SJSA1 (cell line): ENCODE data around the gene CDC25A. TPM values are rescaled to one million over a fixed set of nuclear protein-coding genes. Genes with fewer than 3 reads are reported as not detected.

Experiments used
- DNase-seq, 2 experiments: peaks; one replicate each; pipeline ENCODE4 v3.0.0-alpha.2; 2015 to 2020; ENCODE audit warnings: low spot score in 2 of 2, low read depth in 1 of 2
- H3K27ac ChIP-seq: fragments of 250-450 bp; sonication (Bioruptor Pico); 2 replicates; pipeline ENCODE4 v1.5.1; 2020; ENCODE audit warnings: mild to moderate bottlenecking, moderate library complexity
- H3K27me3 ChIP-seq: fragments of 250-450 bp; sonication (Bioruptor Pico); replicated peaks from 2 replicates; pipeline ENCODE4 v1.5.1; 2020; ENCODE audit warnings: mild to moderate bottlenecking, moderate library complexity
- H3K36me3 ChIP-seq: fragments of 250-450 bp; sonication (Bioruptor Pico); 2 replicates; pipeline ENCODE4 v1.5.1; 2020; ENCODE audit warnings: mild to moderate bottlenecking
- H3K4me1 ChIP-seq: fragments of 250-450 bp; sonication (Bioruptor Pico); replicated peaks from 2 replicates; pipeline ENCODE4 v1.6.1; 2021; ENCODE audit warnings: mild to moderate bottlenecking
- H3K4me3 ChIP-seq: fragments of 250-450 bp; sonication (Bioruptor Pico); 2 replicates; pipeline ENCODE4 v1.5.1; 2020; ENCODE audit warnings: mild to moderate bottlenecking
- H3K9me3 ChIP-seq: fragments of 250-450 bp; sonication (Bioruptor Pico); replicated peaks from 2 replicates; pipeline ENCODE4 v1.5.1; 2020; ENCODE audit warnings: mild to moderate bottlenecking
- total RNA-seq: library from RNA; depleted of rRNA; stranded (reverse); fragments of >200 nt; shearing (Covaris generic); gene quantifications from 2 replicates; pipeline ENCODE4 v1.2.3, GENCODE V29; 2014; rRNA removed

The CDC25A gene
- total RNA-seq, result 29.1 and 36.0 TPM in 2 replicates

DNA sequence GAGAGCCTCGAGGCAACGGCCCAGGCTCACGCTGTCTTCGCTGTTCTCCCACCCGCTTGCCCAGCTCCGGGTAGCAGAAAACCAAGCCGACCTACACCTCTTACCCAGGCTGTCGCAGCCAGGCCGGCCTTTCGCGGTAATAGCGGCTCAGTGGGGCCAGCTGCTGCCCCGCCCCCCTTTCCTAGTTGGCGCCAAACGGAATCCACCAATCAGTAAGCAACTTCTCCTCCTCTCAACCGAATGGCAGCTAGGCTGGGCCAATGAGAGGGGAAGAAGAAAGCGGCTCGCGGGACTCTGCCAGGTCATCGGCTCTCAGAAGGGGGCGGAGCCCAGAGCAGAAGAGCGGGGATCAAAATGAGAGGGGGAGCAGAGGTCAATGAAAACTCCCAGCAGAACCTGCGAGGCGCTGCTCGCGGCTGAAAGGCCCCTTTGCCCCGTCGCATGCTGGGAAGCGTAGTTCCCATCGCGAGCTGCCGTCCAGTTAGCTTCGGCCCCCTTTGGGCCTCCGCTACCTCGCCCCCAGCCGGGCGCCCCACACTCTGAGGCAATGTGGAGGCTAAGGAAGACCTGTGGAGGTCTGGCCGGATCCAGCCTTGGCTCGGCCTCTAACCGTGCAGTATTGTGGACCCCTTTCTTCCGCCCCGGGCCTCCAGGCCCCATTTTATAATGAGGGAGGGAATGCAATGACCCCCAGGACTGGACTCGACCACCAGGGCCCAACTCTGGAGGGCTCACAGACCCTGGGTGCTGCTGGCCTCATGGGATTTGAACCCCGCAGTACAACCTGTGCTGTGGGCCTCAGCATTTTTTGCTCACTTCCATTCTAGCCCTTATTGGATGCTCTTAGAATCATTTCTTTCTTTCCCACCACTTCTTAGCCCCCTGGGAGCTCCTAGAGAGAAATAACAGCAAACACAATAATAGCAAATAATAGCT, at the start of gene CDC25A:
Gene CDC25A, minus strand, starts transcription at position 152 of the 936 bp plus-strand sequence. CDS start 470 bp downstream, outside the sequence.
- H3K36me3 ChIP-seq, result peaks cover 46% of the 10 kb centered on the region
- peak within 1 kb of the TSS; percentile 86 for H3K4me3 ChIP-seq
- peak within 1 kb of the TSS; percentile 71 for H3K27ac ChIP-seq
- H3K27me3 ChIP-seq, result no peaks in the 10 kb centered on the region
- DNase-seq, result peak; percentile 98
- H3K4me1 ChIP-seq, result peaks cover 11% of the 10 kb centered on the region
- H3K9me3 ChIP-seq, result no peaks in the 10 kb centered on the region

DNA sequence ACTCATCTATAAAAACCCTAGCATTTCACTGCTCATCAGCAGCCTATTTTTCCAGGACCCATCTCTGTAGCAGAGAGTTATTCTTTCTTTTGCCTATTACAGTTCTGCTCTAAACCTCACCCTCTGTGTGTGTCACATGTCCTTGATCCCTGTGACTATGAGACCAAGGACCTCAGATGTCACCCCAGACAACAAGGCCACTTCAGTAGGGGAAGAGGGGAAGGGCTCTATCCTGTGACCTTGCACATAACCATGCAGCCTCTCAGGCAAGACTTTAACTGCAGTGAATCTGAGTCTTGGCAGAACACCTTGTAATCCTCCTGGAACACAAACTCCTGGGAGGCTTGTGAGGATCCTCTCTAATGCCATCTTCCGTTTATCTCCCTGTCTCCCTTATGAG, 48.3 kb upstream of the CDC25A start:
- H3K27ac ChIP-seq, result no peak overlapping the region
- H3K27me3 ChIP-seq, result no peaks in the 10 kb centered on the region
- no peak for DNase-seq

GRCh38 chr3:48233542-48233941, 45.3 kb upstream of the CDC25A start:
- Histone ChIP-seq H3K36me3 (no peaks in the 10 kb centered on the region), H3K4me3 (no peak overlapping the region), H3K9me3 (no peaks in the 10 kb centered on the region; the same call in 1 of the 2 replicates), H3K27ac (no peak overlapping the region), H3K4me1 (peaks cover 18% of the 10 kb centered on the region), H3K27me3 (no peaks in the 10 kb centered on the region)
- DNase-seq, result no peak

More for the DNA sequence above, 48.3 kb upstream of the CDC25A start:
- Histone ChIP-seq H3K36me3 (no peaks in the 10 kb centered on the region), H3K4me3 (no peak overlapping the region), H3K4me1 (peaks cover 14% of the 10 kb centered on the region), H3K9me3 (no peaks in the 10 kb centered on the region; the same call in 1 of the 2 replicates)

GRCh38 chr3:48232734-48233133, 44.5 kb upstream of the CDC25A start:
- no peaks in the 10 kb centered on the region for H3K36me3 ChIP-seq
- H3K9me3 ChIP-seq, result no peaks in the 10 kb centered on the region; the same call in 1 of the 2 replicates
- H3K27ac ChIP-seq, result no peak overlapping the region
- DNase-seq, result peak; percentile 12 to 50
- H3K4me3 ChIP-seq, result no peak overlapping the region
- no peaks in the 10 kb centered on the region for H3K27me3 ChIP-seq
- peaks cover 18% of the 10 kb centered on the region for H3K4me1 ChIP-seq

GRCh38 chr3:48232232-48232631, 44.0 kb upstream of the CDC25A start:
- H3K36me3 ChIP-seq, result no peaks in the 10 kb centered on the region
- H3K4me1 ChIP-seq, result peaks cover 18% of the 10 kb centered on the region
- H3K9me3 ChIP-seq, result no peaks in the 10 kb centered on the region; the same call in 1 of the 2 replicates
- no peak overlapping the region for H3K4me3 ChIP-seq
- H3K27me3 ChIP-seq, result no peaks in the 10 kb centered on the region
- DNase-seq, result no peak
- no peak overlapping the region for H3K27ac ChIP-seq

DNA sequence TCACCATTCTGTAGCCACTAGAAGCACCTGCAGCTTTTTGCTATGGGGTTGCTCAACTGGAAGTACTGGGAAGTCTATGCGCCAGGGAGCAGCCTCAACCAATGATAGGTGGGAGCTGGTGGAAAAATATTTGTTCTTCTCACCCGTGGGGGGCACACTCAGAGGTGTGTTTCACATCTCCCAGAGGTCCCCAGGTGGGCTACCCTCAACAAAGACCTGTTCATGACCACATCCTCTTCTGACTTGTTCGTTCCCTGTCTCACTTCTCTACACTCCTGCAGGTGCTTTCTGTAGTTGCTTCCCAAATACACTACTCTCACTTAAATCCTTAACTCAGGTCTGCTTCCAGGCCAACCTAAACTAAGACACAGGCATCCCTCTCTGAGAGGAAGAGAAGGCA, 38.7 kb upstream of the CDC25A start:
- H3K27ac ChIP-seq, result no peak overlapping the region
- DNase-seq, result no peak
- H3K27me3 ChIP-seq, result no peaks in the 10 kb centered on the region; the same call in 1 of the 2 replicates
- no peaks in the 10 kb centered on the region; the same call in 1 of the 2 replicates for H3K9me3 ChIP-seq
- H3K4me1 ChIP-seq, result peaks cover 11% of the 10 kb centered on the region
- H3K36me3 ChIP-seq, result no peaks in the 10 kb centered on the region
- no peak overlapping the region for H3K4me3 ChIP-seq

GRCh38 chr3:48225587-48225986, 37.4 kb upstream of the CDC25A start:
- DNase-seq, result no peak
- Histone ChIP-seq H3K9me3 (no peaks in the 10 kb centered on the region), H3K27ac (no peak overlapping the region), H3K27me3 (no peaks in the 10 kb centered on the region; the same call in 1 of the 2 replicates), H3K36me3 (no peaks in the 10 kb centered on the region), H3K4me3 (no peak overlapping the region), H3K4me1 (no peaks in the 10 kb centered on the region)

DNA sequence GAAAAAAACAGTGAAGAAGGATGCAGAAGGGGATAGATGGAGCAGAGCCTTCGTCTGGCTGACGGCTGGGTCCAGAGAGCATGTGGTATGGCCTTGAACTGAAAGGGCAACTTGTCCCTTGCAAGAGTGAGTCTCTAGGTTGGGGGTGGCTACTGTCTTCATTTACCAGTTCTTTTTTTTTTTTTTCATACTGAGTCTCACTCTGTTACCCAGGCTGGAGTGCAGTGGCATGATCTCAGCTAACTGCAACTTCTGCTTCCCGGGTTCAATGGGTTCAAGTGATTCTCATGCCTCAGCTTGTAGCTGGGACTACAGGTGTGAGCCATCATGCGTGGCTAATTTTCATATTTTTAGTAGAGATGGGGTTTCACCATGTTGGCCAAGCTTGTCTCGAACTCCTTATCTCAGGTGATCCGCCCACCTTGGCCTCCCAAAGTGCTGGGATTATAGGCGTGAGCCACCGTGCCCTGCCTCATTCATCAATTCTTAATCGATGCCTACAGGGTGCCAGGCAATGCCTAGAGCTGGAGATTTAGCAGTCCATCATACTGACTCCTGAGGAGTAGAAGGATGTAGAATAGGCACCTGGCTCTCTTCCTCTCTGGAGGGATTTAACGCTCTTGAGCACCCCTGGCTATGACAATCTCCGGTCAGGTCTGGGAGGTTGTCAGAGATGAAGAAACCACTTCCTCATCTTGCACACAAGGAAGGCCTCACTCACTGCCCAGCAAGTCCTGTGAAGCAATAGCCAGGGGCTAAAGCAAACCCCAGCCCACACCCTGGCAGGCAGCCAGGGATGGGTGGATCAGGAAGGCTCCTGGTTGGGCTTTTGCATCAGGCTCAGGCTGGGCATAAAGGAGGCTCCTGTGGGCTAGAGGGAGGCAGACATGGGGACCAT, 34.6 kb upstream of the CDC25A start, which contains the start of gene CAMP:
Gene CAMP, plus strand, starts transcription at position 880 of the 898 bp plus-strand sequence. Its CDS starts 17 bp downstream, at position 897.
- Histone ChIP-seq H3K9me3 (no peaks in the 10 kb centered on the region), H3K4me1 (no peaks in the 10 kb centered on the region), H3K27me3 (no peaks in the 10 kb centered on the region; the same call in 1 of the 2 replicates), H3K4me3 (no peak within 1 kb of the TSS), H3K27ac (no peak within 1 kb of the TSS), H3K36me3 (no peaks in the 10 kb centered on the region)
- DNase-seq, result no peak

GRCh38 chr3:48220746-48221145, 32.5 kb upstream of the CDC25A start:
- Histone ChIP-seq H3K4me1 (no peaks in the 10 kb centered on the region), H3K9me3 (no peaks in the 10 kb centered on the region), H3K27me3 (no peaks in the 10 kb centered on the region; the same call in 1 of the 2 replicates), H3K4me3 (no peak overlapping the region), H3K27ac (no peak overlapping the region), H3K36me3 (no peaks in the 10 kb centered on the region)
- no peak for DNase-seq

GRCh38 chr3:48219543-48219942, 31.3 kb upstream of the CDC25A start:
- no peaks in the 10 kb centered on the region for H3K36me3 ChIP-seq
- no peak overlapping the region for H3K4me3 ChIP-seq
- H3K27me3 ChIP-seq, result no peaks in the 10 kb centered on the region
- no peak overlapping the region for H3K27ac ChIP-seq
- DNase-seq, result no peak
- H3K9me3 ChIP-seq, result no peaks in the 10 kb centered on the region
- H3K4me1 ChIP-seq, result no peaks in the 10 kb centered on the region

DNA sequence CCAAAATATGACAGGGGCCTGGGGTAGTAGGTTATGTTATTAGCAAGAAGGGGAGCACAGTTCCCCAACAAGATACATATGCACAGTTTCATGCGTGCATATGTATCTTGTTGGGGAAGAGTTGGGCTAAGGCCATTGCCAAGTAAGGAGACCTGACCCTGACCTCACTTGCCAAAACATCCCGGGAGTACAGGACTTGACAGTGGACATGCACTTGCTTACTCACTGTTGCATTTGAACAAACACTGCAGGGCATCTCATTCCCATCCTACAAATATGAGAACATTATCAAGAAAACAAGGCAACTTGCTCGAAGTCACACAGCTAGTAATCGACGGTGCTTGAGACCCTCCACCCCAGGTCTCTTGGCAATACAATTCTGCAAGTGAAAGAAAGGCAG, 30.3 kb upstream of the CDC25A start:
- H3K4me1 ChIP-seq, result no peaks in the 10 kb centered on the region
- no peak for DNase-seq
- H3K36me3 ChIP-seq, result no peaks in the 10 kb centered on the region
- no peaks in the 10 kb centered on the region for H3K27me3 ChIP-seq
- no peak overlapping the region for H3K4me3 ChIP-seq
- no peak overlapping the region for H3K27ac ChIP-seq
- no peaks in the 10 kb centered on the region for H3K9me3 ChIP-seq

DNA sequence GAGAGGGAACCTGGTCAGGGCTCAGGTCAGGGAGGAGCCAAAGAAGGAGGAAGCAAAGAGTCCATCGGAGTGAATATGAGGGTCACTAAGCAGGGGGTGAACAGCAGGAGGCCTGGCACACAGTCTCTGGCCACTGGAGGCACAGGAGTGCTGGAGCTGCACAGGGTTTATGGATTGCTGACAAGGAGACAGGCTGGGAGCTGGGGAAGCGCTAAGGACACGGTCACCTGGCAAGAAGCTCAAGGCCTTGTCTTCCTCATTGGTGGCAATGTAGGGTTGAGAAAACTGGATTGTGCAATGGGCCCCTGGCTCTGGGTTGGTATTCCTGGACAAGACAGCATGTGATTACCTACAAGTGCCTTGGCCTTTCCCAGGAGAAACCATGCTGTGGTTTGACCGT, 29.2 kb upstream of the CDC25A start:
- Histone ChIP-seq H3K4me3 (no peak overlapping the region), H3K4me1 (no peaks in the 10 kb centered on the region), H3K27ac (no peak overlapping the region), H3K36me3 (no peaks in the 10 kb centered on the region), H3K27me3 (no peaks in the 10 kb centered on the region), H3K9me3 (no peaks in the 10 kb centered on the region)
- DNase-seq, result no peak

DNA sequence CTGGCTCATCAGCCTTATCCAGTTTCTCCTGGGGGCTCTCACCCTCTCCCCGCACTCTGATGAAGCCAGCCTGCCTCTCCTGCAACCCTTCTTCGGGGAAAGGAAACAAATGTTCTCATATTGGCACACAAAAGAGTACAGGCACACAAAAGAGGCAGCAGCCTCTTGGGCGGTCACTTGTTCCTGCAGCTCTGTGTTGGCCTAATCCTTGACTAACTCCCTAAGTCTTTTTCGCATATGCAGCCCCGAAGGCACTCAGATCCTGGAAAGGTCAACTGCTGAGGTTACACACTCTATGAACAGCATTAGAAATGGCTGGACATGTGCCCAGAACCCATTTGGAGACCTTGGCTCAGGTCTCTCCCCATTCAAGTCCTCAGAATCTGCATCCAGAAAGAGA, 27.7 kb upstream of the CDC25A start:
- Histone ChIP-seq H3K4me3 (no peak overlapping the region), H3K27ac (no peak overlapping the region), H3K9me3 (no peaks in the 10 kb centered on the region), H3K36me3 (no peaks in the 10 kb centered on the region), H3K4me1 (no peaks in the 10 kb centered on the region), H3K27me3 (no peaks in the 10 kb centered on the region)
- no peak for DNase-seq
